GM19328 (cell line): Measurements from ENCODE around the gene LETM1.

ENCODE experiments used
- ATAC-seq: cut with Tn5 transposase; IDR thresholded peaks from one replicate; pipeline ENCODE4 v1.9.1; 2021; ENCODE audit warnings: mild to moderate bottlenecking, moderate library complexity; ENCODE audit not compliant: unreplicated experiment

LETM1 gene

DNA sequence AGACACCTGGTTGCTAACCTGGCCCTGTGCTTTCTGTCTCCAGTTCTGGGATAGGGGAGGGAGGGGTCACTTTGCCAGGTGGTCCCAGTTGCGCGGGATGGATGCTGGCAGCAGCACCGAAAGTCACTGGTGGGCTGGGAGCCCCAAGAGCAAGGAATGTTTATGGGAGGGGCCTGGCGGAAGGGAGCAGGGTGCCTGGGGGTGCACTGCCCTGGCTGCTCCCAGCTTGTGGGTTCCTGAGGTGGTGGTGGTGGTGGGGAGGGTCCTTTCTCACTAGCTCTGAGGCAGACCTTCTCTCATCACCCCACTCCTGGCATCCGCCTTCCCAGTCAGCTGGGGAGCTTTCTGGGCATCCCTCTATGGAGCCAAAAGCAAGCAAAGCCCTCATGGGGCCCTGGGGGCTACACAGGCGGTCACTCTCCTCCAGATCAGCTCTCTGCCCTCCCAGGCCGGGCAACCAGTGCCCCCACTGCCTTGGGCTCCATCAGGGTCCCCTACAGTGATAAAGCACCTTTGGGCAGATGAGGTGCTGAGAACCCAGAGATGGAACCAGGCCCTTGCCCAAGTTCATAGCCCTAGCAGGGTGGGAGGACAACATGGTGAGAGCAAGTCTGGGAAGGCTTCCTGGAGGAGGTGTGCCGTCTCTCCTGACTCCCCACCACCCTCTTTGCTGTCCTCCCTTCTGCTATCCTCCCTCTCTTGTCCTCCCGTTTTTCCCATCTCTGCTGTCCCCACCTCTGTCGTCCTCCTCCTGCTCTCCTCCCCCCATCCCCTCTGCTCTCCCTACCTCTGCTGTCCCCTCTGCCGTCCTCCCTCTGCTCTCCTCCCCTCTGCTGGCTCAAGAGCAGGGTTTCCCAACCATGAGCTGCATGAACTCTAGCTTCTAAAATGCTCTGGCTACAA is 46.9 kb downstream of the LETM1 start:
- no peak for ATAC-seq

DNA sequence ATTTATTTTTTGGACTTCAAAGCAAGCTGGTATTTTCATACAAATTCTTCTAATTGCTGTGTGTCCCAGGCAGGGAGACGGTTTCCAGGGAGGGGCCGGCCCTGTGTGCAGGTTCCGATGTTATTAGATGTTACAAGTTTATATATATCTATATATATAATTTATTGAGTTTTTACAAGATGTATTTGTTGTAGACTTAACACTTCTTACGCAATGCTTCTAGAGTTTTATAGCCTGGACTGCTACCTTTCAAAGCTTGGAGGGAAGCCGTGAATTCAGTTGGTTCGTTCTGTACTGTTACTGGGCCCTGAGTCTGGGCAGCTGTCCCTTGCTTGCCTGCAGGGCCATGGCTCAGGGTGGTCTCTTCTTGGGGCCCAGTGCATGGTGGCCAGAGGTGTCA is 47.6 kb downstream of the LETM1 start:
- no peak for ATAC-seq

DNA sequence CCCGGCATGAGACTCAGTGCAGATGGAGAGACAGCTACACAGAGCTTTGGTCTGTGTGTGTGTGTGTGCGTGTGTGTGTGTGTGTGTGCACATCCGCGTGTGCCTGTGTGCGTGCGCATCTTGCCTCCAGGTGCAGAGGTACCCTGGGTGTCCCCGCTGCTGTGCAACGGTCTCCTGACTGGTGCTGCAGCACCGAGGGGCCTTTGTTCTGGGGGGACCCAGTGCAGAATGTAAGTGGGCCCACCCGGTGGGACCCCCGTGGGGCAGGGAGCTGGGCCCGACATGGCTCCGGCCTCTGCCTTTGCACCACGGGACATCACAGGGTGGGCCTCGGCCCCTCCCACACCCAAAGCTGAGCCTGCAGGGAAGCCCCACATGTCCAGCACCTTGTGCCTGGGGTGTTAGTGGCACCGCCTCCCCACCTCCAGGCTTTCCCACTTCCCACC is 48.6 kb downstream of the LETM1 start:
- no peak for ATAC-seq

DNA sequence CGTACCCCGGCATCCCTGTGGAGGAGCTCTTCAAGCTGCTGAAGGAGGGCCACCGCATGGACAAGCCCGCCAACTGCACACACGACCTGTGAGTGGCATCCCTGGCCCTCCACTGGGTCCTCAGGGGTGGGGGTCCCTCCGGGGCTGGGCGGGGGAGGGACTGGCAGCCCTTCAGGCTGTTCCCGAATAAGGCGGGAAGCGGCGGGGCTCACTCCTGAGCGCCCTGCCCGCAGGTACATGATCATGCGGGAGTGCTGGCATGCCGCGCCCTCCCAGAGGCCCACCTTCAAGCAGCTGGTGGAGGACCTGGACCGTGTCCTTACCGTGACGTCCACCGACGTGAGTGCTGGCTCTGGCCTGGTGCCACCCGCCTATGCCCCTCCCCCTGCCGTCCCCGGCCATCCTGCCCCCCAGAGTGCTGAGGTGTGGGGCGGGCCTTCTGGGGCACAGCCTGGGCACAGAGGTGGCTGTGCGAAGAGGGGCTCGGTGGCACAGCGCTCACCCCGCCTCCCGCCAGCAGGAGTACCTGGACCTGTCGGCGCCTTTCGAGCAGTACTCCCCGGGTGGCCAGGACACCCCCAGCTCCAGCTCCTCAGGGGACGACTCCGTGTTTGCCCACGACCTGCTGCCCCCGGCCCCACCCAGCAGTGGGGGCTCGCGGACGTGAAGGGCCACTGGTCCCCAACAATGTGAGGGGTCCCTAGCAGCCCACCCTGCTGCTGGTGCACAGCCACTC is 49.2 kb downstream of the LETM1 start:
- no peak for ATAC-seq

DNA sequence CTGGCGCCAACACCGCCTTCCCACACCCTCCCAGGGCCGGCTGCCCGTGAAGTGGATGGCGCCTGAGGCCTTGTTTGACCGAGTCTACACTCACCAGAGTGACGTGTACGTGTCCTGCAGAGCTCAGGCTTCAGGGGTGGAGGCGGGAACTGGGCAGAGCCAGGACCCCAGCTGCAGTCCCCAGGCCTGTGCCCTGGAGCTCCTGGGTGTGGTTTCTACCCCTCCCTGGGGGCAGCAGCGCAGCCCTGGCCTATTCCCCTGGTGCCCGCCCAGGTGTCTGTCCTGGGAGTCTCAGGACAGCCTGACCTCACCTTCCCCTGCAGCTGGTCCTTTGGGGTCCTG is 49.8 kb downstream of the LETM1 start:
- no peak for ATAC-seq

DNA sequence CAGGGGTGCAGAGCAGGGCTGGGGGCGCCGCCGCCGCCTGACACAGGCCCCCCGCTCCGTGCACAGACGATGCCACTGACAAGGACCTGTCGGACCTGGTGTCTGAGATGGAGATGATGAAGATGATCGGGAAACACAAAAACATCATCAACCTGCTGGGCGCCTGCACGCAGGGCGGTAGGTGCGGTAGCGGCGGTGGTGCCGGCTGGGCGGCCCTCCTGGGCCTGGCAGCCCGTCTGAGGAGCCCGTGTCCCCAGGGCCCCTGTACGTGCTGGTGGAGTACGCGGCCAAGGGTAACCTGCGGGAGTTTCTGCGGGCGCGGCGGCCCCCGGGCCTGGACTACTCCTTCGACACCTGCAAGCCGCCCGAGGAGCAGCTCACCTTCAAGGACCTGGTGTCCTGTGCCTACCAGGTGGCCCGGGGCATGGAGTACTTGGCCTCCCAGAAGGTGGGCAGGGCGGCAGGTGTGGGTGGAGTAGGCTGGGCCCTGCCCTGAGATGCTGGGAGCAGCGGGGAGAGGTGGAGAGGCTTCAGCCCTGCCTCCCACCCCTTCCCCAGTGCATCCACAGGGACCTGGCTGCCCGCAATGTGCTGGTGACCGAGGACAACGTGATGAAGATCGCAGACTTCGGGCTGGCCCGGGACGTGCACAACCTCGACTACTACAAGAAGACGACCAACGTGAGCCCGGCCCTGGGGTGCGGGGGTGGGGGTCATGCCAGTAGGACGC is 50.3 kb downstream of the LETM1 start:
- ATAC-seq, result no peak

DNA sequence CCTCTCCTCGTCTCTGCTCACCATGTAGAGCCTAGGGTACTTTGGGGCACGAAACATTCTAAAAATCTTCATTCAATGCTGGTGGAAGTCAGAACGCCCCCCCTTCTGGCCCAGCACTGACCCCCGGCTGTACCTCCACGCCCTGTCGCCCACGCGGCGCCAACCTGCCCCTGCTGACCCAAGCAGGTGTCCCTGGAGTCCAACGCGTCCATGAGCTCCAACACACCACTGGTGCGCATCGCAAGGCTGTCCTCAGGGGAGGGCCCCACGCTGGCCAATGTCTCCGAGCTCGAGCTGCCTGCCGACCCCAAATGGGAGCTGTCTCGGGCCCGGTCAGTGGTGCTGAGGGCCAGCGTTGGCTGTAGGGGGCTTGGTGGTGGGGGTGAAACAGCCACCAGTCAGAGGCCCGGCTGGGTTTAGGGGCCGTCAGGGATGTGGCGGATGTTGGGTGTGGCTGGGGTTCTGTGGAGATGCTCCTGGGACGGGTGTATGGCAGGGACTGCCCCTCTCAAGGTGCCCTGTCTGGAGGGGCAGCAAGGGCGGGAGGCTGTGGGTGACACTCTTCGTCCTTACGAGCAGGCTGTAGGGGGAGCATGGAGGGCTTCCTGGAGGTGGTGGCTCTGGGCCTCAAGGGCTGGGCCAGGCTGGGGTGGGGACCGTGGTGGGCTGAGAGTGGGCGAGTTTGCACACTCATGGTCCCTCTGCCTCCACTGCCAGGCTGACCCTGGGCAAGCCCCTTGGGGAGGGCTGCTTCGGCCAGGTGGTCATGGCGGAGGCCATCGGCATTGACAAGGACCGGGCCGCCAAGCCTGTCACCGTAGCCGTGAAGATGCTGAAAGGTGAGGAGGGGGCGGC is 51.1 kb downstream of the LETM1 start:
- ATAC-seq, result no peak

DNA sequence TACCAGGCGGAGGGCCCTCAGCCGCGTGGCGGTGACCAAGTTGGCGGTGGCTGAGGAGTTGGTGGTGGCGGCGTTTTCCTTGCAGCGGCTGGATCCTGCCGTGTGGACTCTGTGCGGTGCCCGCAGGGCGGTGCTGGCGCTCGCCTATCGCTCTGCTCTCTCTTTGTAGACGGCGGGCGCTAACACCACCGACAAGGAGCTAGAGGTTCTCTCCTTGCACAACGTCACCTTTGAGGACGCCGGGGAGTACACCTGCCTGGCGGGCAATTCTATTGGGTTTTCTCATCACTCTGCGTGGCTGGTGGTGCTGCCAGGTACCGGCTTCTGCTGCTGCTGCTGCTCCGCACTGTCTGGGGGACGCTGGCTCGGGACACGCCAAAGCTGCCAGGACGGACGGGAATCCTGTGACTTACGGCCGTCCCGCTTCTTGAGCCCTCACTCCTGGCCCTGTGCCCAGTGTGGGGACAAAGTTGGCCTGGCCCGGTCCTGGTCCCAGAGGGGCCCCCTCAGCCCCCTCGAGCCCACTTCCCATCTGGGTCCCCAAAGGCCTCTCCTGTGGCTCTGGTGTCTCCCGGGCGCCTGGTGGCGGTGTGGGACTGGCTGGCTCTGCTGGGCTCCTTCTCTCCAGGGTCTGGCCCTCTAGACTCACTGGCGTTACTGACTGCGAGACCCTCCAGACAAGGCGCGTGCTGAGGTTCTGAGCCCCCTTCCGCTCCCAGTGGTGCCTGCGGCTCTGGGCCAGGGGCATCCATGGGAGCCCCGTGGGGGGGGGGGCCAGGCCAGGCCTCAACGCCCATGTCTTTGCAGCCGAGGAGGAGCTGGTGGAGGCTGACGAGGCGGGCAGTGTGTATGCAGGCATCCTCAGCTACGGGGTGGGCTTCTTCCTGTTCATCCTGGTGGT is 52.2 kb downstream of the LETM1 start:
- ATAC-seq, result no peak

DNA sequence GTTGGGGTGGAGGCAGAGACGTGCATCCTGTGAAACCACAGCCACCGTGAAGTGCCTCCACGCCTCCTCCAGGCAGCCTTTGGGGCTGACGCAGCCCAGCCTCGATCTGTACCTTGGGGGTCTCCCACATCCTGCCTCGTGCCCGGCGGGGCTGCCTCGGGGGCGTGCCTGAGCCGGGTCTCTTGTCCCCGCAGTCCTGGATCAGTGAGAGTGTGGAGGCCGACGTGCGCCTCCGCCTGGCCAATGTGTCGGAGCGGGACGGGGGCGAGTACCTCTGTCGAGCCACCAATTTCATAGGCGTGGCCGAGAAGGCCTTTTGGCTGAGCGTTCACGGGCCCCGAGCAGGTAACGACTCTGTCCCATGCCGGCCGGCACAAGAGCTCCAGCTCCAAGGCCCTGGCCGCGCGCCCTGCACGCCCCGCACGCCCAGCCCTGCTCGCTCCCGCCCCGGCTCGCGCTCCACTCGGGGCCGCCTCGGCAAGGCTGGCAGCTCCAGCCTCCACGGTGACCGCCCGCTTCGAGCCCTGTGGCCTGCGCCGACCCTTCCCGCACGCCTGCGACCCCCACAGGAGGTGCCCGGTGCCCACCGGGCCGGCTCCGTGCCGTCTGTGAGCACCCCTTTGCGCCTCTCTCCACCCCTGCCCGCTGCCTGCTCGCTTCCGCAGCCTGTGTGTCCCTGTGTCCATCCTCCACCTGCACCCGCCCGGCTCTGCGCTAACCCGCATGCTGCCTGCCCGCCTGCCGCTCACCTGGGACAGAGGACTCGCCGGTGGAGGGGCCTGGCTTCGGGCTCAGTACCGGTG is 53.0 kb downstream of the LETM1 start:
- ATAC-seq, result no peak

DNA sequence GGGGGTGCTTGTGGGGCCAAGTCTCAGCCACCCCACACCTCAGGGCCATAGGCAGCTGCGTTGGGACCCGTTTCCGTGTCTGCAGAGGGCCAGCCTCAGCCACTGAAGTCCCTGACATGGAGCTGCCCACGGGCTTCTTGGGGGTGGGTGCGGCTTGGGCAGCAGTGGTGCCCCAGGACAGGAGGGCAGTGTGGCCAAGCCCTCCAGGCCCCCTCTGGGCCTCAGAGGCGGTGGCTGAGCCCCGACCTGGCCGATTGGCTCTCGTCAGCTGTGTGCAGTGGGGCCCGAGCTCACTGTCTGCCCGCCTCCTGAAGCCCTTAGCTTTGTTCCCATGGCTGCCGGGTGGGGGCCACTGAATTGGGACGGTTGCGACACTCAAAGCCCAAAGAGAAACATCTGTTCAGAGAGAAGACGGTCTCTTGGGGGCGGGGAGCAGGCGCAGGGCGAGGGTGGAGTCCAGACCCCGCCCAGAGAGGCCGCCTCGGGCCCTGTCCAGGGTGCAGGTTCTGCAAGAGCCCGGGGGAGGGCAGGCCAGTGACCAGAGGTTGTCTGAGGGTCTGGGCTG is 53.7 kb downstream of the LETM1 start:
- no peak for ATAC-seq

DNA sequence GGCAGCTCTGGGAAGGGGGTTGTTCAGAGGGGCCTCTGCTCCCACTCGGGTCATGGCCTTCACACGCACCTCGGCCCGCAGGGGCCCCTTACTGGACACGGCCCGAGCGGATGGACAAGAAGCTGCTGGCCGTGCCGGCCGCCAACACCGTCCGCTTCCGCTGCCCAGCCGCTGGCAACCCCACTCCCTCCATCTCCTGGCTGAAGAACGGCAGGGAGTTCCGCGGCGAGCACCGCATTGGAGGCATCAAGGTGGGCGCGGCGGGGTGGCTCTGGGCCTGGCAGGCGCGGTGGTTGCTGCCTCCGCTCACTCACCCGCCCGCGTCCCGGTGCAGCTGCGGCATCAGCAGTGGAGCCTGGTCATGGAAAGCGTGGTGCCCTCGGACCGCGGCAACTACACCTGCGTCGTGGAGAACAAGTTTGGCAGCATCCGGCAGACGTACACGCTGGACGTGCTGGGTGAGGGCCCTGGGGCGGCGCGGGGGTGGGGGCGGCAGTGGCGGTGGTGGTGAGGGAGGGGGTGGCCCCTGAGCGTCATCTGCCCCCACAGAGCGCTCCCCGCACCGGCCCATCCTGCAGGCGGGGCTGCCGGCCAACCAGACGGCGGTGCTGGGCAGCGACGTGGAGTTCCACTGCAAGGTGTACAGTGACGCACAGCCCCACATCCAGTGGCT is 54.5 kb downstream of the LETM1 start:
- no peak for ATAC-seq

DNA sequence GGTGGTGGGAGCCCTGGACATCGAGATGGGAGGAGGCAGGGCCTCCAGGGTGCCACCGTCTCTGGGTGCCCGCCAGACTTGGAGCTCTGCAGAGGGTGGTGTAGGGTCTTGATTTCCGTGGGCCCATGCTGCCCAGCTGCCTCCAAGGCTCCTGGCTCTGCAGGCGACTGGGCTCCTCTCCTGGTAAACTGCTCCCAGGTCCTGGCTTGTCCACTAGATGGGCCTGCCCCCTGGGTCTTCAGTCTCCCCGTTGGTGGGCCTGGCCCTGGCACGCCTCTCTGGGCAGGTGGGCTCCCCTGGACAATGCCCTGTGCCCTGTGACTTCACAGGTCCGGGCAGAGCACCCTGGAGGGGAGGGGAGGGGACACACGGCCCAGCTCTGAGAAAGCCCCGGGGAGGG is 55.2 kb downstream of the LETM1 start:
- ATAC-seq, result no peak

DNA sequence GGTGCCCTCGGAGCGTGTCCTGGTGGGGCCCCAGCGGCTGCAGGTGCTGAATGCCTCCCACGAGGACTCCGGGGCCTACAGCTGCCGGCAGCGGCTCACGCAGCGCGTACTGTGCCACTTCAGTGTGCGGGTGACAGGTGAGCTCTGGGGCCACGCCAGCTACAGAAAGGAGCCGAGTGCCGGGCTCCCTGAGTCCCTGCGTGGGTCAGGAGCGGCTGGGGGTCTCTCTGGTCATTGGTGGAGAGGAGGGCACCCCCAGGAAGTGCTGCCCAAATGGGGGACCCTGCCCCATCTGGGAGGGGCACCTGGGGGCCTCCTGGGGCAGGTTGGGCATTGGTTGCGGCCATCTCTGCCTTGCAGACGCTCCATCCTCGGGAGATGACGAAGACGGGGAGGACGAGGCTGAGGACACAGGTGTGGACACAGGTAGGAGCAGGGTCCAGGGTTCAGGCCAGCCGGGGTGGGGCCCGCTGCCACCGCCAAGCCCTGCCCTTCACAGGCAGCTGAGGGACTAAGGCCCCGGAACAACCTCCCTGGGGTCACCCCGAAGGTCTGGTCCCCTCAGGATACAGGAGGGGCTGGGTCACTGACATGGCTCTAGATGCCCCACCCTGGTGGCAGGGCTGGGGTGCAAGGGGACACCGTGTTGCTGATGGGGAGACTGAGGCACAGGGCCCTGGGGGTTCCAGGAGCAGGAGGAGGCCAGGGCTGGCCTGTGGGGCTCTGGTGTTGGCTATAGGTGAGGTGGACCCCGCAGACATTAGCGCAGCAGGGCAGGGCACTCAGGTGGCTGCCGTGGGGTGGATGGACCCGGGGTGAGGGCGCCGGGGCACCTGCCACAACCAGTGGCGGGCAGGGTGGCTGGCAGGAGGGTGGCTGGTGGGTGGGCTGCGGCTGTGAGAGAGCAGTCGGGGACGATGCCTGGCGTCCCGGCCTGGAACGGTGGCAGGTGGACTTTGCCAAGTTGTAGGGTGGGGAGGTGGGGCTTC is 56.3 kb downstream of the LETM1 start:
- ATAC-seq, result no peak

DNA sequence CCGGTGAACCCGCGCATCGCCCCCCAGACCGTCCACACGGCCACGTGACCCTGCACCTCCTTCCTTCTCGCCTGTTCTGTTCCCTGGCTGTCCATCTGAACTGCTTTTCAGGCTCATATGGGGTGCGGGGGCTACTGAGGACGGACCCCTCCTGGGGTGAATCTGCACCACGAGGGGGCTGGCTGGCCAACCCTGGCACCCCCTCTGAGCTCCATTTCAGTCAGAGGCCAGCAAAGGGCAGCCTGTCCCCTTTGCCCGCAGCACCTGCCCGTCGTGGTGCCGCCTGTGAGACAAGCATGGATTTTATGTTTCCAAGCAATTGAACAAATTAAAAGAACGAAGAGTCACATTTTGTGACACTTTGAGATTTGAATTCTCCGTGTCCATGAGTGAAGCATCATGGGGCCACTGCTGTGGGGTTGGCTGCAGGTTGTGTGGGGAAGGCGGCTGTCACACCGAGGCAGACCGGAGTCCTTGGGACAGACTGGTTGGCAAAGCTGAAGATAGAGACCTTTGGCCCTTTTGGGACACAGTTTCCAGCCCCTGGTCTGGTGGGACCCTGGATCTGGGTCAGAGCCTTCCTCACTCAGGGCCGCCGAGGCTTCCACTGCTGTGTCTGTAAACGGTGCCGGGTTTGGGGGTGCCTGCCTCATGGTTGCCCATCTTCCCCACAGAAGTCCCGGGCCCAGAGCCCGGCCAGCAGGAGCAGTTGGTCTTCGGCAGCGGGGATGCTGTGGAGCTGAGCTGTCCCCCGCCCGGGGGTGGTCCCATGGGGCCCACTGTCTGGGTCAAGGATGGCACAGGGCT is 57.2 kb downstream of the LETM1 start:
- ATAC-seq, result no peak

DNA sequence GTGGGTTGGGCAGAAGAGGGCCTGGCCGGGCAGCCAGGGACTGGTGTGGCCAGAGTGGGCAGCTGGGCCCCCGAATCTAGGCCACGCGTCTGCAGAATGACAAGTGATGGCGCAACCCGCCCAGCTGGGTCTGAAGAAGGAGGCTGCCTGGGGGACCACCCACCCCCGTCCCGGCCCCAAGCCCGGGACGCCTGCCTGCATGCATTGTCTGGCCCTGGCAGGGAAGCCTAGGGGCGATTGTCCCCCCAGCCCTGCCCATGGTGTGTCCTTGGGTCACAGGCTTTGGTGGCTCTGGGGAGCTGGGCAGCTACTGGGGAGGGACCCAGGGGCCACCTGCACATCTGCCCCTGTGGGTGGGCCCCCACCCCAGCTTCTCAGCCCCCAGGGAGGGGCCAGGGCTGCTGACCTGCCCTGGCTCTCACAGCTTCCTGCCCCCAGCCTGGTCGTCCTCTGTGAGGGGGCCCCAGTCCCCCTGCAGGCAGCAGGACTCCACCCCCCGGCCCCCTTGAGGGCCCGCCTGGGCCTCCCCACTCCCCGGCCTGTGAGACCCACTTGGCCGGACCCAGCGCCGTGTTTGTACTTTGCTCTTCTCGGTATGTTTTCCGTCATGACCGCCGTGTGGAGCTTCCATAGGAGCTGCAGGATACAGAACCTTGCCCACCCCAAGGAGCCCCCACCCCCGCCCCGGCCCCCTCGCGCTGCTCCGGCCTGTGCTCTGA is 57.9 kb downstream of the LETM1 start:
- ATAC-seq, result no peak
